HG03432 (cell line): ENCODE measurements around the gene ARHGAP8.
"Not testable (repeated sequence)": the region's sequence is repeated elsewhere in the genome, so short reads cannot be mapped to it uniquely, and the experiment has no call there.

Experiments used
- ATAC-seq: cut with Tn5 transposase; IDR thresholded peaks from one replicate; pipeline ENCODE4 v1.9.1; 2021; ENCODE audit warnings: mild to moderate bottlenecking, moderate library complexity; ENCODE audit not compliant: unreplicated experiment

Gene ARHGAP8

GRCh38 chr22:44901301-44901700 lies 148.9 kb downstream of the ARHGAP8 start:
- ATAC-seq = no peak

GRCh38 chr22:44903164-44903563 lies 150.8 kb downstream of the ARHGAP8 start:
- ATAC-seq = not testable (repeated sequence)

GRCh38 chr22:44904492-44905152 lies 152.2 kb downstream of the ARHGAP8 start:
- not testable (repeated sequence) for ATAC-seq

GRCh38 chr22:44906248-44906936 lies 154.0 kb downstream of the ARHGAP8 start:
- ATAC-seq = no peak

GRCh38 chr22:44906999-44907644 lies 154.7 kb downstream of the ARHGAP8 start:
- ATAC-seq = no peak

GRCh38 chr22:44907765-44908737 lies 155.7 kb downstream of the ARHGAP8 start:
- no peak for ATAC-seq

- ATAC-seq = no peak
Observed at GRCh38 chr22:44909241-44909640, 156.9 kb downstream of the ARHGAP8 start.
